Progenitor cell of endocrine pancreas (in vitro differentiated cells): ENCODE data around the gene KLHL6. TPM values are rescaled to one million over a fixed set of nuclear protein-coding genes. Genes with fewer than 3 reads are reported as not detected.

Experiments used
- DNase-seq: peaks from one replicate; pipeline ENCODE4 v3.0.0; 2021; ENCODE audit warnings: low spot score; ENCODE audit not compliant: unreplicated experiment
- H3K27ac Mint-ChIP-seq: 2 replicates; pipeline ENCODE4 v1.8.0; 2021; ENCODE audit warnings: mild to moderate bottlenecking, moderate library complexity, mixed read lengths
- H3K27me3 Mint-ChIP-seq: 2 replicates; pipeline ENCODE4 v1.8.0; 2021; ENCODE audit warnings: mixed read lengths
- H3K36me3 Mint-ChIP-seq: 2 replicates; pipeline ENCODE4 v1.8.0; 2022; ENCODE audit warnings: mixed read lengths; ENCODE audit not compliant: insufficient read depth
- H3K4me1 Mint-ChIP-seq: 2 replicates; pipeline ENCODE4 v1.8.0; 2021; ENCODE audit warnings: low read depth, mixed read lengths
- H3K4me3 Mint-ChIP-seq: 2 replicates; pipeline ENCODE4 v1.8.0; 2021; ENCODE audit warnings: low read depth, mild to moderate bottlenecking, moderate library complexity, mixed read lengths
- H3K9me3 Mint-ChIP-seq: 2 replicates; pipeline ENCODE4 v1.8.0; 2021; ENCODE audit warnings: low read depth, mixed read lengths
- total RNA-seq: library from RNA; stranded (reverse); gene quantifications from 2 replicates; pipeline ENCODE4 v1.2.1, GENCODE V29; 2021
- TF ChIP-seq, protein P1 (sequence below): fragments of 200-600 bp; sonication (generic); IDR thresholded peaks from one replicate; pipeline ENCODE4 v1.5.0; 2021; ENCODE audit warnings: antibody characterized with exemption, mild to moderate bottlenecking; ENCODE audit not compliant: unreplicated experiment

Gene KLHL6
- total RNA-seq, 1 donor from 2014 or later = 0.12 TPM

DNA sequence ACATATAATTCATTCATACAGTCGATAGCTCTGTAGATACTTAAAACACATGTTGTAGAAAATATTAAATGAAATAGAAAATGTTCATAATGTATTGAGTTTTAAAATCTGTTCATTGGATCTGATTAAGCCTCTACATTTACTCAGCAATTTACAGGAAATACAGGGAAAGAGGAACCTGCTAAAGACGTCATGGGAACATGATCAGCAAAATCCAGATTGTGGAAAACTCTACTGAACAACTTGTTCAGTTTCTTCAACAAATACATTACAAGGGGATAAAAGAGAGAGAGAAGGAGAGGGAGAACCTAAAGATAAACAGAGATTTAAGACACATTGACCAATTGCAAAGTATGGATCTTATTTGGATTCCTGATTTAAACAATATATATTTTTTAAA is 46.7 kb downstream of the KLHL6 start:
- H3K36me3 Mint-ChIP-seq = no peaks in the 10 kb centered on the region
- no peak overlapping the region for H3K27ac Mint-ChIP-seq
- DNase-seq = no peak
- no peaks in the 10 kb centered on the region for H3K27me3 Mint-ChIP-seq
- peaks cover 13% of the 10 kb centered on the region for H3K4me1 Mint-ChIP-seq
- TF ChIP-seq, protein P1, sequence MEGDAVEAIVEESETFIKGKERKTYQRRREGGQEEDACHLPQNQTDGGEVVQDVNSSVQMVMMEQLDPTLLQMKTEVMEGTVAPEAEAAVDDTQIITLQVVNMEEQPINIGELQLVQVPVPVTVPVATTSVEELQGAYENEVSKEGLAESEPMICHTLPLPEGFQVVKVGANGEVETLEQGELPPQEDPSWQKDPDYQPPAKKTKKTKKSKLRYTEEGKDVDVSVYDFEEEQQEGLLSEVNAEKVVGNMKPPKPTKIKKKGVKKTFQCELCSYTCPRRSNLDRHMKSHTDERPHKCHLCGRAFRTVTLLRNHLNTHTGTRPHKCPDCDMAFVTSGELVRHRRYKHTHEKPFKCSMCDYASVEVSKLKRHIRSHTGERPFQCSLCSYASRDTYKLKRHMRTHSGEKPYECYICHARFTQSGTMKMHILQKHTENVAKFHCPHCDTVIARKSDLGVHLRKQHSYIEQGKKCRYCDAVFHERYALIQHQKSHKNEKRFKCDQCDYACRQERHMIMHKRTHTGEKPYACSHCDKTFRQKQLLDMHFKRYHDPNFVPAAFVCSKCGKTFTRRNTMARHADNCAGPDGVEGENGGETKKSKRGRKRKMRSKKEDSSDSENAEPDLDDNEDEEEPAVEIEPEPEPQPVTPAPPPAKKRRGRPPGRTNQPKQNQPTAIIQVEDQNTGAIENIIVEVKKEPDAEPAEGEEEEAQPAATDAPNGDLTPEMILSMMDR = no peak
- H3K9me3 Mint-ChIP-seq = peaks cover 15% of the 10 kb centered on the region
- no peak overlapping the region for H3K4me3 Mint-ChIP-seq

- Mint-ChIP-seq H3K36me3 (no peaks in the 10 kb centered on the region), H3K4me1 (peaks cover 13% of the 10 kb centered on the region), H3K27me3 (no peaks in the 10 kb centered on the region), H3K9me3 (peaks cover 15% of the 10 kb centered on the region), H3K4me3 (no peak overlapping the region), H3K27ac (no peak overlapping the region)
- DNase-seq = no peak
- TF ChIP-seq, protein P1 = no peak
Observed at GRCh38 chr3:183507551-183507950, 48.0 kb downstream of the KLHL6 start.

GRCh38 chr3:183506674-183507320 is 48.7 kb downstream of the KLHL6 start:
- H3K27me3 Mint-ChIP-seq = no peaks in the 10 kb centered on the region
- no peak overlapping the region for H3K4me3 Mint-ChIP-seq
- TF ChIP-seq, protein P1 = no peak
- H3K4me1 Mint-ChIP-seq = peaks cover 11% of the 10 kb centered on the region
- DNase-seq = no peak
- no peaks in the 10 kb centered on the region for H3K36me3 Mint-ChIP-seq
- H3K27ac Mint-ChIP-seq = no peak overlapping the region
- H3K9me3 Mint-ChIP-seq = peaks cover 15% of the 10 kb centered on the region

- Mint-ChIP-seq H3K27me3 (no peaks in the 10 kb centered on the region), H3K4me1 (peaks cover 11% of the 10 kb centered on the region), H3K36me3 (no peaks in the 10 kb centered on the region), H3K4me3 (no peak overlapping the region), H3K27ac (no peak overlapping the region), H3K9me3 (peaks cover 15% of the 10 kb centered on the region)
- TF ChIP-seq, protein P1 = no peak
- DNase-seq = no peak
Observed at GRCh38 chr3:183504597-183504996, 50.9 kb downstream of the KLHL6 start.

DNA sequence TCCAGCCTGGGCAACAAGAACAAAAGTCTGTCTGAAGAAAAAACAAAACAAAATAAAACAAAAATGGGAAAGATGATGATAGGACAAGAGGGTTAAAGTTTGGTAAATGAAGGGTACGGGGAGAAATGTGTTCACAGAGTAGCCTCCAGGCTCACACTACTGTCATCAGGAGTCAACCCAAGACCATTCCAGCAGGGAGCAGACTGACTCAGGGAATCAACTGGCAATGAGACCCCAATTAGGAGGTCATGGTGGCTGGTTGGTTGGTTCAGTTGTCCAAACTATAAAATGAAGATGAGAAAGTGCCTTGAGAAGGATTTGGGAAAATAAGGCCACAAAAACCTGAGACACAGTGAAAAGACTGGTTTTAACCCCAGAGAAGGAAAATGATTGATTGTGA is 51.8 kb downstream of the KLHL6 start:
- Mint-ChIP-seq H3K9me3 (peaks cover 15% of the 10 kb centered on the region), H3K27ac (no peak overlapping the region), H3K27me3 (no peaks in the 10 kb centered on the region), H3K4me3 (no peak overlapping the region), H3K36me3 (no peaks in the 10 kb centered on the region), H3K4me1 (peaks cover 11% of the 10 kb centered on the region)
- TF ChIP-seq, protein P1 = no peak
- DNase-seq = no peak
